CD1c-positive myeloid dendritic cell (primary cell): ENCODE measurements around the gene ERC1.
"Not testable (repeated sequence)": the region's sequence is repeated elsewhere in the genome, so short reads cannot be mapped to it uniquely, and the experiment has no call there.

Source experiments
- DNase-seq: peaks from one replicate; pipeline ENCODE4 v3.0.0-alpha.2; 2016; ENCODE audit errors: extremely low spot score

The ERC1 gene

DNA sequence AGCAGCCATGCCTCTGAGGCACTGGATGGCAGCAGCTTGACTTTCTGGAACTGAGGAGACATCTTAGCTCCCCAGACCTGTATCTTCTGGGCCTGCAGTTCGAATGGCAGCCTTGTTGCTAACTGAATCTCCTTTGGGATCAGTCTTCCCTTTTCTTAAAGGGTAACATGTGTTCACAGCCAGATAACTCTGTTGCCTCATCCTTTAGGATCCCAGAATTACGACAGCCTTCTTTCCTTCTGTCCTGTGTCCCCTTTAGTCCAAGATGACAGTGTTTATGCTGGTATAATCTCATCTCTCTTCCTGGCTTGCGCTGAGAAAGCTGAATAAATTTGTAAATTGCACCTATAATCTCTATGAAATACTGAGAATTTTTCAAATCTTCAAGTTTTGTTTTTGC, 9.1 kb upstream of the ERC1 start:
- peak; percentile 10 for DNase-seq

DNA sequence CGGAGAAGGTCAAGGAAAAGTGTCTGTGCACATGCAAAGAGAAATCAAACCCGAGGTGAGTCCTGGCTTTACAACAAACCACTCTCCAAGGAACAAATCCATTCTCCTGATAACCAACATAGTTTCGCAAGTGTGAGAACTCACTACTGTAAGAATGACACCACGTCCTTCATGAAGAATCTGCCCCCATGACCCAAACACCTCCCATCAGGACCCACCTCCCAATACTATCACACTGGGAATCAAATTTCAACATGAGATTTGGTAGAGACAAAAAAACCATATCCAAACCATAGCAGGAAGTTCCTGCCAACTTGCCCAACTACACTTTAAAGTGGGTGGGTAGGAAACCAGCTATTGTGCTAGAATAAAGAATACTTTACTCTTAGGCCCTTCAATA, 2.4 kb upstream of the ERC1 start:
- DNase-seq, result peak; percentile 25

DNA sequence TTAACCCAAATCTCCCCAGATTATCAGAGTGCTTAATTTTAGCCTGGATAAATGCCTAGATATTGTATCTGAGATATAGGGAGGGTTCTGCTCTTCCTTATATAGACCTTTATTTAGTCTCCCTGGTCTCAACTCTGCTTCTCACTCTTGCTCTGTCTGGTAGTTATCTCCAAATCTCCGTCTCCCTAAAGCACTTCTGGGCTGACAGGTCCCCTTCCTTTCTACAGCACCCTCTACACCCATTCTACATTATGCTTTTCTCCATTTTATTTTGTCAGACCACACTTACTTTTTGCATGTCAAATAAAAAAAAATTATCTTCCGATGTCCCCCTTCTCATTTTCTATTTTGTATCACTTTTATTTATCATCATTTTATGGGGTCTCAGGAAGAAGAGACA, 2.0 kb upstream of the ERC1 start:
- no peak for DNase-seq

DNA sequence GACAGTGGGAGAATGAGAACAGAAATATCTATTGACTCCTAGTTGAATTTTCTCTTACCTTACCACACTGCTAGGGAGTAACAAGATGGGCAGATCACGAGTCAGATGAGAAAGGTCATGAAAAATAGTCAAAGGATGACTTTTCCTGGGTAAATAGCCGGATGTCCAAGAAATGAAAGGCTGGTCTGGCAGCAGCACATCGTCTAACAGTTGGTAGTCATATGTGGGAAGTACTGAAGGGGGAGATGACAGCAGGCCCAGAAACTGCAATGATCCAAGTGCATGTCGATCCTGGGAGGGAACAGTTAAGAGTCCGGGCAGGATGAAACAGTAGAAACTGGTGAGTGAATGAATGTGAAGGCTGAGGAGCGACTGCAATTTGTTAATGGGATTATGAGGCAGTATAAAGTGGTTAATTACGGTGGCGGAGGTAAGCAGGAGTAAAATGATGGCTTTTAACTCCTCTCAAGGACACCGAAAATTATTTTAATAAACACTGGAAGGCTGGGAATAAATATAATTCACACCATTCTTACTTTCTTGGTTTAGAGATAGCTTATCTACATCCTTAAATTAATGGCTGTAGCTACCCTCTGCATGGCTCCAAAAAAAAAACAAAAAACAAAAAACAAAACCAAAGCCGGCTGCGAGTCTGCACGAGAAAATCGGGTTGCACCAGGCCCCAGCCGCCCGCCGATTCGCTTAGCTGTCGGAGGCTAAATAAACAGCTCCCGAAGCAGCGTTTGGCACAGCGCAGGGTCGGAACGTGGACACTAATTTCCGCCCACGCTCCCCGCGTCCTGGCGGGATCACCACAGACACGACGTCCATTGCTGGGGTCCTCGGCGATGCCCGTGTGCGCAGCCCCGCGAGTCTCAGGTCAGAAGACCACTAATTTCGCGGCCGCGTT, 1.0 kb upstream of the ERC1 start:
- DNase-seq, result peak; percentile 77

DNA sequence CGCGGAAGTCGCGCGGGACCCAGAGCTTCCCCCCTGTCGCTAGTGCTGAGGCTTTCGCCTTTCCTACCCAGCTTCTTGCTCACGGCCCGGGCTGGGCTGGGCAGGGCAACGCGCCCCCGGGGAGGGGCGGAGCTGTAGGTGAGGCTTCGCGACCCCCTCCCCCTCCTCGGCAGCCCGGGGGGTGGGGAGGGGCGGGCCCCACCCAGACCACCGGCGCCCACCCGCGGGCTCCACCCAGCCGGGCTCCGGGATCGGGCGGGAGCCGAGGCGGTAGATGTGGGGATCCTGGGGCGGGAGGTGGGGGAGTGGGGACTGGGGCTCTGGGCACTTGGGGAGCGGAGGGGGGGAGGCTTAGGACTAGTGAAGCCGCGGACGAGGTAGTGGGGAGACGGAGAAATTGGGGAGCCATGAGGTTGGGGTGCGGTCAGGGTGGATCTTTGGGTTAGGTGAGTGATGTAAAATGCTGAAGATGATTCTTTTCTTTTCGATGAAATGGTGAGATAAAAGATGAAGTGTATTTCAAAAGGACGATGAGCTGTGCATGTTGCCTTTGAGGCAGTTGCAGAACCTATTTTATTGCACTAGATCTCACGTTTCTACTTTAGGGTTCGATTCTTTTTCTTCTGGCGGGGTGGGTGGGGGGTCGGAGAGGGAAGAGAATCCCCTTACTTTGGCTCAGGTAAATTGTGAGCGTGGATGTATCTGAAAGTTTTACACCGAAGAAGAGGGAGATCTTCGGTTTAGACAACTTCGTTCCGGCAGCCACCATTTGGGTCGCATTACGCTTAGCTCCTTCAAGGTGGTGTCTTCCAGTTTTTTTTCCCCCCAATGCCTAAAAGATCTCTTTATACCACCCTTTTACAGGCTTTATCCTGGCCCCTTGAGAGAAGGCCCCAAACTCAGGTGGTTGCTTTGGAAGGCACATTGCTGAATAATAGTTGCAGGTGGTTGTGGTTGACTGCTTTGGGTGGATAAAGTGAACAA, 619 bp downstream of the ERC1 start:
- DNase-seq, result peak; percentile 11

DNA sequence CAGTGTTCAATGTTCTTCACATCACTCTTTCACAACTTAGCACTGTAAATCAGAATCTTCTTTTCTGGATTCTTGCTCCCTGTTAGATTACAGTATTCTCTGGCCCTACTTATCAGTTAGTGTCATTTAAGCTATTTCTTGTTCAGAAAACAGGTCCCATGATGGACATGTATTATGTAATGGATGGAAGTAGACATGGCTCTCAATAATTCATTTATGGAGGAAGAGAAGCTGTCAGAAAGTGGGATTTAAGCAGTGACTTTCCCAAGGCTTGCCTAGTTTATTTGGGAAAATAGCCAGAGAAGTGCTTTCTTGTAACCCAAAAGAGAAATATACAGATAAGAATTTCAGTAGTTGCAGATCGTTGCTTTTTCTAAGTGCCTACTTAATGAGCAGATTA, 1.6 kb downstream of the ERC1 start:
- DNase-seq, result no peak

DNA sequence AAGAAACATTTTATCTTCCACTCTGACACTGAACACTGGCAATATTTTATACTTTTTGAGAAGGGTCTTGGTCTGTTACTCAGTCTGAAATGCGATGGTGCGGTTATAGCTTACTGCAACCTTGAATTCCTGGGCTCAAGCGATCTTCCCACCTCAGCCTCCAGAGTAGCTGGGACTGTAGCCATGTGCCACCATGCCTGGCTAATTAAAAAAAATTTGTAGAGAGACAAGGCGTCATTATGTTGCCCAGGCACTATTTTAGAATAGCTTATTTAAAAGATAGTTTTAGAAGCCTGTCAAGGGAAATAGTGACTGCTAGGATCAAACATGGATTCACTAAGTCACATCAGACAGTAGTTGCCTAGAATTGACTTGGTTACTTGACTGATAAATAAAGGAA, 5.9 kb downstream of the ERC1 start:
- DNase-seq, result no peak

DNA sequence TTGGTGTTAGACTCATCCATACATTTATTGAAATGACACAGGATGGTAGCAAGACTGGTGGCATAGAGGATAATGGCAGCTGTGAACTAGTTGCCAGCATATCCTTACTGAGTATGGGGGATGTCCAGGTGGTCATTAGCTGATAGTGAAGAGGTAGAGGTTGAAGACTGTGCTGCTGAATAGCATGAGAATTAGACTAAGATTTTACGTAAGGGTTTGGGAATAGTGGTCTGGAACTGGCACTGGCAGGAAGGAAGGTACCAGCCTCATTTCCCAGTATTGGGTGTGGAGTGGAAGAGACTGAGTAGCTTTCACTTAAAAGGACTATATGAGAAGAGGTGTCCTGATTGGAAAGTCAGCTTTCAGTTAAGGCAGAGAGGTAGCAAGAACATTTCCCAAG, 6.5 kb downstream of the ERC1 start:
- DNase-seq, result no peak

DNA sequence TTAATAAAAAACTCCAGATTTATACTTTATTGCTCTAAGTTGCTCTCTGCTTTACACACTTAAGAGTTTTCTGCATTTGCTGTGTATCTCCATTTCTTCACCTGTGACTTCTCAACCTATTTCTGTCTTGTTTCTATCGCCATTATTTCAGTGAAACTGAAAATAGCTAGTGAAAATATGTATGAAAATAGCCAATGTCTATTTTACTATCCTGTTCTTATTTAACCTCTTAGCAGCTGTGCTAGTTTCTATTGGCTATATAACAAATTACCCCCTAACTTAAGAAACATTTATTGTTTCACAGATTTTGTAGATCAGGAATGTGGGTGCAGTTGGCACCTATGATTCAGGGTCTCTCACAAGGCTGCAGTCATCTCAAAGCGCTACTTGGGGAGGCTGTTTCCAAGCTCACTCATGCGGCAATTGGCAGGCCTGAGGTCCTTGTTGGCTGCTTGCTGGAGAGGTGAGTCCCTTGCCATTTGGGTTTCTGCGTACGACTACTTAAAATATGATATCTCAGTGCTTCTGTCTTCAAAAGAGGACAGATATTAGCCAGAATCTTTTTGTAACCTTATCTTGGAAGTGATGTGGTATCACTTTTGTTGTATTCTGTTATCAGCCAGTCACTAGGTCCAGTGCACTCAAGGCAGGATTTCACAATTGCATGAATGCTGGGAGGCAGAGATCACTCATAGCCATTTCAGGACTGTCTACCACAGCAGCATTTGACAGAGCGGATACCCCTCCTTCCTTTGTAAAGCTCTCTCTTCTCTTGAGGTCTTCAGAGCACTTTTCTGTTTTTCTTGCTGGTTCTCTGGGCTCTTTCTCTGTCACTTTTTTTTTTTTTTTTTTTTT, 7.2 kb downstream of the ERC1 start:
- no peak for DNase-seq

DNA sequence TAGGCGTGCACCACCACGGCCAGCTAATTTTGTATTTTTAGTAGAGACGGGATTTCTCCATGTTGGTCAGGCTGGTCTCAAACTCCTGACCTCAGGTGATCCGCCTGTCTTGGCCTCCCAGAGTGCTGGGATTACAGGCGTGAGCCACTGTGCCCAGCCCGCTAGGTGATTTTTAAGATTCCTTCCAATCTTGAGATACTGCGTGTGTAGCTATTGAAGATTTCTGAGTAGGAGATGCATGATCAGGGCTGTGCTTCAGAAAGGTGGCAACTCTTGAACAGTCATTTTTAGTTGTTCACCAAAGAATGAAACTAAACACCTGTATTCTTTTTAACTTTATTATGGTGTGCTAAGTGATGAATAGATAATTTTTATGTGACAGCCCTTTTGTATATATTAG, 8.7 kb downstream of the ERC1 start:
- DNase-seq, result not testable (repeated sequence)

DNA sequence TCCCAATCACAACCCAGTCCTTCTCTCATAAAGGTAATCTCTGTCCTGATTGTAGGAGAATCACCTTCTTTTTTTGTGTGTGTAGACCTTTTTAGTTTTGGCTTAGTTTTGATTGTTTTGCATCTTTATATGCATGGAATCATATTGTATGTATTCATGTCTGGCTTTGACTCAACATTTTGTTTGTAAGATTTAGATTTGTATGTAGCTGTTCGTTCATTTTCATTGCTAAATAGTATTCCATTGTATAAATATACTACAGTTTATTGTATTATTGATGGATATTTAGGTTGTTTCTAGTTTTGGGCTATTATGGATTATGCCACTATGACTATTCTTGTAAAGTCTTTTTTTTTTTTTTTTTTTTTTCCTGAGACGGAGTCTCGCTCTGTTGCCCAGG, 10.5 kb downstream of the ERC1 start:
- DNase-seq, result no peak

DNA sequence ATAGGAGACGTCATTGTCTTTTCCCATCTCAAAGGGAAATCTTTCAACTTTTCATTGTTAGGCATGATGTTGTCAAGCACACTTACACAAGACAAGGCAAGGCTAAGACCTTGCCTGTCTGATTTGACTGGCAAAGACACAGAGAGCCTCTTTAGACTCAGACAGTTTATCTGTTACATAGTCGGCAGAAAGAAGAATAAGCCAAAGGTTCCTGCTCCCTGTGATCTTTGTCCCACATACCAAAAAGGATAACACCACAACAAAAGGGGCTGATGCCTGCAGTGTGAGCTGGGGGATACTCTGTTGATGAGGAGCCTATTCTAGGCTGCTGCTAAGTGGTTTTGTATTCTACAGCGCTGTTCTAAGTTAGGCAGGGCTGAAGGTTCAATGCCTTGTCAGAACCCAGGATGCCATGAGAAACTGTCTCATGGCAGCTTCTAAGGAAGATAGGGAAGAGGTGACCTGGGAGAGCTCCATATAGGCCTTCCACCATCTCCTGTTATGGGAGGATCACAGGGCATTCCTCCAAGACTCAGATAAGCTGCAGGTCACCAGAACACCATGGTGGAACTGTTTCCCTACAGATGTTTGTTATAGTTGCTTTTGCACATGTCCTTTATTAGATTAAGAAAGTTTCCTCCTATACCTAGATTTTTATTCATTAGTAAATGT, 12.7 kb downstream of the ERC1 start:
- DNase-seq, result no peak

DNA sequence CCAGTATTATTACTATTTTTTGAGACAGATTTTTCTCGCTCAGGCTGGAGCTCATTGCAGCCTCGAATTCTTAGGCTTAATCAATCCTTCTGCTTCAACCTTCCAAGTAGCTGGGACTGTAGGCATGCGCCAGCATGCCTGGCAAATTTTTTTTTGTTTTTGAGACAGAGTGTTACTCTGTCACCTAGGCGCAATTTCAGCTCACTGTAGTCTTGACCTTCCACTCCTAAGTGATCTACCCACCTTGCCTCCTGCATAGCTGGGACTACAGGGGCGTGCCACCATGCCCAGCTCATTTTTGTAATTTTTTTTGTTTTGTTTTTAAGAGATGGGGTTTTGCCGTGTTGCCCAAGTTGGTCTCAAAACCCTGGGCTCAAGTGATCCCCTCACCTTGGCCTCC, 15.2 kb downstream of the ERC1 start:
- no peak for DNase-seq

DNA sequence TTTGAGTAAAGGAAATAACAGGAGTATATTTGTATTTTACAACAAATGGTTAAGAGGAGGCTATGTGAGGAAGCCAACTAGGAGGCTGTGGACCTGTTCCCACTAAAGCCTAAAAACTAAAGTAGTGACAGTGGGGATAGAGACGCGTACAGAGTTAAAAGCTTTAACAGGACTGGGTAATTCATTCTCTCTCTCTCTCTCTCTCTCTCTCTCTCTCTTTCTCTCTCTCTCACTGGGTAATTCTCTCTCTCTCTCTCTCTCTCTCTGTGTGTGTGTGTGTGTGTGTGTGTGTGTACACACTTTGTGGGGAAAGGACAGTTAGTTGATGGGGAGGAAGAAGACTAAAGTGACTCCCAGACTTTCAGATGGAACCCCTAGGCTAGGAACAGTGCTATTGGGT, 16.3 kb downstream of the ERC1 start:
- DNase-seq, result no peak

DNA sequence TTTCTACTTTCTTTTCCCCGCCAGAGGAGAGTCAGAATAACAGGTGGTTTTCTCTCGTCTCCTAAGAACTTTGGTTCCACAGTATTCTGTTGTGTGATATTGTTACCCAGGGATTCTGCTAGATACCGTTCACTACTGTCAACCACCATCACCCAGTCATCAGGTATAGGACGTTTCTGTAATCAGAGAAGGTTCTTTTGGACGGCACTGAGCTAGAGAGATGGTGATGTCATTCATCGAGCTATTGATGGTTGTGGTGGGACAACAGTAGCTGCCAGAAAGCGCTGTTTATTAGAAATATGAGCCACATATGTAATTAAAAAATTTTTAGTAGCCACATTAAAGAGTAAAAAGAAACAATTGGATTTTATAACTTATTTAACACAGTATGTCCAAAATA, 17.0 kb downstream of the ERC1 start:
- DNase-seq, result no peak

DNA sequence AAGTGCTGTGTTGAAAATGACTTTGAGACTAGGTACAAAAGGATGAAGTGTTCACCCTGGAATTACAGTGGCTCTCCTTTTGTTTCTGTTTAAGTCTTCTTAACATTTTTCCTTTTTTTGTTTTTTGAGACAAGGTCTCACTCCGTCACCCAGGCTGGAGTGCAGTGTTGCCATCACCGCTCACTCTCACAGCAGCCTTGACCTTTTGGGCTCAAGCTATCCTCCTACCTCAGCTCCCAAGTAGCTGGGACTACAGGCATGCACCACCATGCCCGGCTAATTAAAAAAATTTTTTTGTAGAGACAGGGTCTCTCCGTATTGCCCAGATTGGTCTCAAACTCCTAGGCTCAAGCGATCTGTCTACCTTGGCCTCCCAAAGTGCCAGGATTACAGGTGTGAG, 20.1 kb downstream of the ERC1 start:
- no peak for DNase-seq

DNA sequence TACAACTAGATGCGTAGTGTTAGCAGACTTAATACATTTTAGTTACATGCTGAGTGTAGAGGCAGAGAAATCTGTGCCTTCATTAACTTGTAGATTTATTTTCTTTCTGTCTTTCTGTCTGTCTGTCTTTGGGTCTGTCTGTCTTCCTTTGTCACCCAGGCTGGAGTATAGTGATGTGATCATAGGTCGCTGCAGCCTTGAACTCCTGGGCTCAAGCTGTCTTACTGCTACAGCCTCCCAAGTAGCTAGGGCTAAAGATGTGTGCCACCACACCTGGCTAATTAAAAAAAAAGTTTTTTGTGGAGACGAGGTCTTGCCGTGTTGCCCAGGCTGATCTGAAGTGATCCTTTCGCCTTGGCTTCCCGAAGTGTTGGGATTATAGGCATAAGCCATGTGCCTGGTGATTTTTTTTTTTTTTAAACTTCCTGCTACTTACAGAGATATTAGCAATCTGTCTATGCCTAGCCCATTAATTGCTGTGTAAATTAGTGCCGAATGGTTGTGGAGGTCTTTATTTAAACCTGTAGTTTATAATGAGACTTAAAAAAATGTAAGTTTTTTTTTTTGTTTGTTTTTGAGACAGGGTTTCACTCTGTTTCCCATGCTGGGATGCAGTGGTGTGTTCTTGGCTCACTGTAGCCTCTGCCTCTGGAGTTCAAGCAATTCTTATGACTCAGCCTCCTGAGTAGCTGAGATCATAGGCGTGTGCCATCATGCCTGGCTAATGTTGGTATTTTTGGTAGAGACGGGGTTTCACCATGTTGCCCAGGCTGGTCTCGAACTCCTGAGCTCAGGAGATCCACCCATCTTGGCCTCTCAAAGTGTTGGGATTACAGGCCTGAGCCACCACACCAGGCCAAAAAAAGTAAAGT, 22.8 kb downstream of the ERC1 start:
- DNase-seq, result no peak

DNA sequence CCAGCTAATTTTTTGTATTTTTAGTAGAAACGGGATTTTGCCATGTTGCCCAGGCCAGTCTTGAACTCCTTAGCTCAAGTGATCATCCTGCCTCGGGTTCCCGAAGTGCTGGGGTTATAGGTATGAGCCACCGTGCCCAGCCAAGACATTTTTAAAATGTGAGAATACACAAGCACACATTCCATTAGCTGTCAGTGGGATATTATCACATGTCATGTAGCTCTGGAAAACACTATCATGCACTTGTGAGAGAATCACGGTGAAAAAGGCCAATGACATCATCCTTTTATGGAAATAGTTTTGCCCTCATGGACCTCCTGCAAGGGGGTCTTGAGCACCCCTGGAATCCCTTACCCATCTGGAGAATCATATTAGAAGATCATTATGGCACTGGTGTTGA, 28.3 kb downstream of the ERC1 start:
- DNase-seq, result no peak

DNA sequence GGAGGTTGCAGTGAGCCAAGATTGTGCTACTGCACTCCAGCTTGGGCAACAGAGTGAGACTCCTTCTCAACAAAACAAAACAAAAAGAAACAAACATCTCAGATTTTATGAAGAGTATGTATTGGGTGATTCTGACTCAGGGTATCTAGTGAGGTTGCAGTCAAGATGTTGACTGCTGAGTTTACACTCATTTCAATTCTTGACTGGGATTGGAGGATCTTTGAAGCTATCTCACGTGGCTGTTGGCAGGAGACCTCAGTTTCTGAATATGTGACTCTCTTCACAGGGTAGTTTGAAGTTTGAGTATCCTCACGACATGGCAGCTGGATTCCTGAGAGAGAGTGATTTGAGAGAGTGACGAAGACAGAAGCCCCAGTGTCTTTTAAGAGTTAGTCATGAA, 29.4 kb downstream of the ERC1 start:
- DNase-seq, result no peak
